GM19193 (cell line): ENCODE measurements around the gene GALNT14.

ENCODE experiments used
- POLR2A ChIP-seq: IDR thresholded peaks from 4 replicates; pipeline ENCODE4 v1.6.1; 2011; ENCODE audit not compliant: insufficient read depth, insufficient read length; ENCODE audit errors: extremely low read depth

The GALNT14 gene

DNA sequence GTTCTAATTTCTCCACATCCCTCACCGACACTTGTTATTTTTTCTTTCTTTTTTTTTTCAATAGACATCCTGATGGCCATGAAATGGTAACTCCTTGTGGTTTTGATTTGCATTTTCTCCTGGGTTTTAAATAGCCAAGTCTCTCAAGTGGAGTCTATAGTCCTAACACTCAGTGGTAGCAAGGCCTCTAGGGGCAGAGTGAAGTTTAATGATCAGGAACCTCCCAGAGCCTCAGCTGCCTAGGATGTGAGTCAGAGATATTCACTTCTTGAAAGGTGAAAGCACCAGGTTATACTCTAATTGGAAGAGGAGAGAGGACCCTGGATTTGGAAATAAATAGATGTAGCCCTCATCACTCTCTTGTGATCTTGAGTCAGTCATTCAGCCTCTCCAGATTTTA, 268.3 kb downstream of the GALNT14 start:
- no peak for TF ChIP-seq POLR2A

DNA sequence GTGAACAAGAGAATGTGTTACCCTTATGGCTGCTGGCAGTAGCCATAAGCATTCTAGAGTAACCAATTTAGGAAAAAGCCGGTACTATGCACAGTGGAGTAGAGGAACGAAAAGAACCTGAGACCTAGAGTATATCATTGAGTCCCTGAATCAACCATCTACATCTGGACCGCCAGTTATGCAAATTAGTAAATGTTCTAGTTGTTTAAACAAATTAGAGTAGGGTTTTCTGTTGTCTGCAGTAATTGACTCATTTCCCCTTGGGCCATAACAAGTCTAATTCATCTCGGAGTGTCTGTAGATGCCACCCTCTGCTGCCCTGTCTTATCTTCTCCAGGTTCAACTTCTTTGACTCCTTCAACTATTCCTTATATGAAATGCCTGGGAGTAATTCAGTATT, 270.9 kb downstream of the GALNT14 start:
- no peak for TF ChIP-seq POLR2A

DNA sequence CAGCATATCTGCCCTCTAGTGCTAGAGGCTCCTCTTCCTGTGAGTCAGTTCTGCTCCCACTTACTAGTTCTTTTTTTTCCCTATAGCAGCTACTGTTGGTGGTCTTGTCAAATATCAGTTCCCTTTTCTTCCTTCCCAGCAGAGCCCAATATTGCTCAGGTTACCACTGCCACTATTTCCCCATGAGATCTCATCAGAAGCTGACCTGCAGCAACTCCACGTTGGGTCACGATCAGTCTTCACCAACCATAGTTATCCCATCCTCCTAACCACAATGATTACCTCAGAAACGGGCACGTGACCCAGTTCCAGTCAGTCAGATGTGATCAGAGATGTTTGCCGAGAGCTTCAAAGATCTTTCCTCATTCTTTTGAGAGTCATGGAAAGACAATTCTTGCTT, 271.3 kb downstream of the GALNT14 start:
- TF ChIP-seq POLR2A, result no peak

DNA sequence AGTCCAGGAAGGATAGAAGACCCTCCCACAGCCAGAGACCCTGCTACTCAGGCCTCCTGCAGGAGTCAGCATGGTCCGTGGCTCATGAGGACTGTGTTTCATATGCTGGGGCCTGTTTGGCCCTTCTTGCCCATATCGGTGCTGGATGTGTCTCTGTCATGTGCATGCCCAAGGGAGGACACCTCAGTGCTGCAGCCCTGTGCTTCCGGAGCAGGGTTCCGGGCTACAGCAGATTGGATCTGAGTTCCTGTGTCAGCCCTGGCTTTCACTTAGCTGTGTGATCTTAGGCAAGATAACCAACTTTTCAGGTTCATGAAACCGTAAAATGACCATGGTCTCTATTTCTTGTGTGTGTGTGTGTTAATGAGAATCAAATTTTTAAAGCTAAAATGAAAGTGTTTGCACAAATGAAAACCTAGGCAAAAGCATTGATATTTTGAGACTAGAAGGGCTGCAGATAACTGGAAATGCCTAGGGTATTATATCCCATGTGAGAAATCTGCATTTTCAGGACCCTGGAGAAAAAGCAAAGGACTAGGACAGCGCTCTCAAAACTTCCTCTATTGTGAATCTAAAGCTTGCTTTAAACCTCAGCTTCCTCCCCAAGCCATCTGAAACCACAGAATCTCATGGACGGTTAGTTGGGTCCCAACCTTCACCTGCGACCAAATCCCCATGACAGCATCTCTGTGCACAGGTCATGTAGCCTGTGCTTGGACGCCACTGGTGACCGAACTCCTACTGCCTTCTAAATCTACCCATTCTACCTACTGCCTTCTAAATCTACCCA, 272.2 kb downstream of the GALNT14 start:
- TF ChIP-seq POLR2A, result no peak

DNA sequence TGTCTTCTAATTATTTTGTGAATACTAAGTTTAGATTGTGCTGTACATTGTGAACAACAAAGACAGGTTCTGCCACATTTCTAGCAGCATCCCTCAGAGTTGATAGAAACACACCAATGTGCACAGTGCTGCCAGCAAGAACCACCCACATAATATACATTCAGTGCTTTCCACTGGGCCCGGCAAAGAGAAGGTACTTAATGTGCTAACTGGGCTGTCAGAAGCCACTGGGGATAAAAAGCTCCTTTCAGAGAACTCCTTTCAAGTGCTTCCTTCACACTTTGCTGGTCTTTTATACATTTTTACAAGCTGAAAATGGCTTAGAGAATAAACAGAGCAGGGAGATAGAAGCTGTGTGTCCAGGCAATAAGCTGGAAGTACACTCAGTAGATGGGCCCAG, 273.0 kb downstream of the GALNT14 start:
- no peak for TF ChIP-seq POLR2A

DNA sequence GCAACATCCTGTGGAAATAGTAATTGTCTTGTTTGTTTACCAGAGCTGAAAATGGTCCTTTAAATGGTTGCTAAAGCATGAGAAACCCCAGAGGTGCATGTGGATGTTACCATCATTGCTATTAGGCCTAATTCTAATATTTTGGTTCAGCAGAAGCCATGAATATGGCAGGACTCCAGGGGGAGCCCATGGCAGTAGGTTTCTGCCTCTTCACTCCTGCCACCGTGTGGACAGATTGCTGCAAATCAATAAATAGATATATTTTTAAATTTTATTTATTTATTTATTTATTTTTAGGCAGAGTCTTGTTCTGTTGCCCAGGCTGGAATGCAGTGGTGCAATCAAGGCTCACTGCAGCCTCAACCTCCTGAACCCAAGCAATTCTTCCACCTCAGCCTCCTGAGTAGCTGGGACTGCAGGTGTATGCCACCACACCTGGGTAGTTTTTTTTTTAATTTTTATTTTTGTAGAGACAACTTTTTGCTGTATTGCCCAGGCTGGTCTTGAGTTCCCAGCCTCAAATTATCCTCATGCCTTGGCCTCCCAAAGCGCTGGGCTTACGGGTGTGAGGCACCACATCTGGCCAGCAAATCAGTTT, 276.1 kb downstream of the GALNT14 start:
- TF ChIP-seq POLR2A, result no peak

DNA sequence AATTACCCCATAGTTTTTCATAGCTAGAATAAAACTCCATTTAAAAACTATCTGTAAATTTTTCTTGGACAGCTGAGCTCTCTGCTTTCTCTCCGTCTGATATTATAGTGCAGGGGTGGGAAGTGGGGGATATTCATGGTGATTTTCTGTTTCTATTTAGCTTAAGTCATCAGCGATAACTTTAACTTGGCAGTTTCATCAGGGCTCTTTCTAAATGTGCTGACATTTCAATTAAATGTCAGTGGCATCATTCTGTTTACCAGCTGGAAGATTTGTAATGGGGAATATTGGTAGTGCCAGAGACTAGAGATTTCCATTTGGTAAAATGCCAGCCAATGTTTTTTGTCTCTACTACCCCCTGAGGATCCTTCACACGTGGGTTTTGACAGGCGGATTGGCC, 277.5 kb downstream of the GALNT14 start:
- TF ChIP-seq POLR2A, result no peak
